IMR-90 (cell line): ENCODE results near the gene FBXO41. TPM values are rescaled to one million over a fixed set of nuclear protein-coding genes. Genes with fewer than 3 reads are reported as not detected.

Experiments used
- ATAC-seq: fragments of 200-7000 bp; cut with Tn5 transposase; 2 replicates; pipeline ENCODE4 v1.9.1; 2020; ENCODE audit warnings: low read depth, mild to moderate bottlenecking, moderate library complexity
- BruUV-seq: library from RNA; stranded (reverse); fragments of 400-500 nt; replicated peaks from 2 replicates; lab custom pipeline; 2021; lab: Mats Ljungman, UMichigan
- CTCF ChIA-PET: fragments of 300-600 bp; formaldehyde crosslinking; extraction: SDS; loops from one replicate; lab custom pipeline; 2021; ENCODE audit warnings: antibody characterized with exemption; lab: Yijun Ruan, JAX
- POLR2A ChIA-PET: fragments of 300-600 bp; sonication (Branson Sonifier 250); formaldehyde crosslinking; loops from one replicate; lab custom pipeline; 2022; ENCODE audit warnings: antibody characterized with exemption; ENCODE audit not compliant: unreplicated experiment; lab: Charles Lee
- DNase-seq: peaks from one replicate; pipeline ENCODE4 v3.0.0; 2013
- H2AFZ ChIP-seq: replicated peaks from 2 replicates; pipeline ENCODE3; 2013; ENCODE audit warnings: low read length, mild to moderate bottlenecking; ENCODE audit not compliant: poor library complexity
- H2AK5ac ChIP-seq: 2 replicates; pipeline ENCODE4 v1.6.1; 2013; ENCODE audit warnings: low read depth, low read length, inconsistent platforms
- H2AK9ac ChIP-seq: replicated peaks from 2 replicates; pipeline ENCODE3; 2013; ENCODE audit warnings: mild to moderate bottlenecking, low read depth, low read length, moderate library complexity; ENCODE audit not compliant: poor library complexity
- H2BK120ac ChIP-seq: 2 replicates; pipeline ENCODE4 v1.6.1; 2013; ENCODE audit warnings: low read depth, low read length, inconsistent platforms
- H2BK15ac ChIP-seq: 3 replicates; pipeline ENCODE4 v1.6.1; 2013; ENCODE audit warnings: low read depth, low read length, inconsistent platforms
- H2BK20ac ChIP-seq: 2 replicates; pipeline ENCODE4 v1.6.1; 2013; ENCODE audit warnings: low read depth, mild to moderate bottlenecking, inconsistent platforms, low read length, moderate library complexity
- H2BK5ac ChIP-seq: 2 replicates; pipeline ENCODE4 v1.6.1; 2013; ENCODE audit warnings: mild to moderate bottlenecking, low read depth, low read length, inconsistent platforms; ENCODE audit not compliant: poor library complexity, severe bottlenecking
- H3K14ac ChIP-seq: replicated peaks from 2 replicates; pipeline ENCODE4 v1.6.1; 2013; ENCODE audit warnings: low read depth, low read length, inconsistent platforms
- H3K18ac ChIP-seq: 2 replicates; pipeline ENCODE4 v1.6.1; 2013; ENCODE audit warnings: low read depth, low read length, control low read depth
- H3K23ac ChIP-seq: 2 replicates; pipeline ENCODE4 v1.6.1; 2013; ENCODE audit warnings: low read depth, low read length, inconsistent platforms
- H3K27ac ChIP-seq: 2 replicates; pipeline ENCODE4 v1.5.1; 2013; ENCODE audit warnings: mild to moderate bottlenecking, control low read depth, low read length; ENCODE audit not compliant: insufficient read depth
- H3K27me3 ChIP-seq: 2 replicates; pipeline ENCODE4 v1.6.1; 2013; ENCODE audit warnings: low read length; ENCODE audit not compliant: control insufficient read depth, insufficient read depth
- H3K36me3 ChIP-seq: 2 replicates; pipeline ENCODE4 v1.6.1; 2013; ENCODE audit warnings: low read length, mixed read lengths; ENCODE audit not compliant: control insufficient read depth, insufficient read depth
- H3K4ac ChIP-seq: 2 replicates; pipeline ENCODE4 v1.6.1; 2013; ENCODE audit warnings: low read depth, low read length, inconsistent platforms
- H3K4me1 ChIP-seq: 2 replicates; pipeline ENCODE4 v1.6.1; 2013; ENCODE audit warnings: low read length, mixed read lengths; ENCODE audit not compliant: control insufficient read depth, insufficient read depth
- H3K4me2 ChIP-seq: 2 replicates; pipeline ENCODE4 v1.6.1; 2013; ENCODE audit warnings: low read depth, mild to moderate bottlenecking, control low read depth, low read length, moderate library complexity
- H3K4me3 ChIP-seq: 2 replicates; pipeline ENCODE4 v1.5.1; 2013; ENCODE audit warnings: low read depth, mild to moderate bottlenecking, control low read depth, low read length, moderate library complexity; ENCODE audit not compliant: insufficient read depth
- H3K56ac ChIP-seq: 2 replicates; pipeline ENCODE4 v1.6.1; 2013; ENCODE audit warnings: low read length, inconsistent platforms; ENCODE audit not compliant: insufficient read depth; ENCODE audit errors: extremely low read depth
- H3K79me1 ChIP-seq, 2 experiments: 2 replicates each; pipeline ENCODE4 v1.6.1; 2013; ENCODE audit warnings: low read length in 2 of 2, inconsistent platforms in 1 of 2, low read depth in 1 of 2
- H3K9ac ChIP-seq: 2 replicates; pipeline ENCODE4 v1.6.1; 2013; ENCODE audit warnings: low read depth, low read length, control low read depth
- H3K9me1 ChIP-seq: 2 replicates; pipeline ENCODE4 v1.6.1; 2013; ENCODE audit warnings: low read length, inconsistent platforms; ENCODE audit not compliant: insufficient read depth
- H3K9me3 ChIP-seq: 2 replicates; pipeline ENCODE4 v1.6.1; 2013; ENCODE audit warnings: low read length; ENCODE audit not compliant: control insufficient read depth, insufficient read depth
- H4K20me1 ChIP-seq: 2 replicates; pipeline ENCODE4 v1.6.1; 2013; ENCODE audit warnings: low read length, inconsistent platforms; ENCODE audit not compliant: insufficient read depth
- H4K5ac ChIP-seq: 2 replicates; pipeline ENCODE4 v1.6.1; 2013; ENCODE audit warnings: mild to moderate bottlenecking, low read depth, low read length, control low read depth
- H4K8ac ChIP-seq, 2 experiments: 2 replicates each; pipeline ENCODE4 v1.6.1; 2013; ENCODE audit warnings: low read depth in 2 of 2, low read length in 2 of 2, control low read depth in 1 of 2, inconsistent platforms in 1 of 2
- H4K91ac ChIP-seq: 2 replicates; pipeline ENCODE4 v1.6.1; 2013; ENCODE audit warnings: low read depth, low read length, inconsistent platforms; ENCODE audit not compliant: insufficient read depth
- CEBPB ChIP-seq: IDR thresholded peaks from 2 replicates; pipeline ENCODE4 v1.6.1; 2012; ENCODE audit warnings: low read depth, low read length, improper control_type of control experiment
- CHD1 ChIP-seq: IDR thresholded peaks from 2 replicates; pipeline ENCODE4 v1.6.1; 2012; ENCODE audit warnings: low read depth, low read length, improper control_type of control experiment
- ELK1 ChIP-seq: fragments of 150-350 bp; IDR thresholded peaks from 2 replicates; pipeline ENCODE4 v1.6.1; 2016; ENCODE audit warnings: low read depth, mild to moderate bottlenecking, low read length, moderate library complexity, borderline replicate concordance
- FOS ChIP-seq: fragments of 150-350 bp; IDR thresholded peaks from 2 replicates; pipeline ENCODE4 v1.6.1; 2016; ENCODE audit warnings: low read depth, low read length
- MXI1 ChIP-seq: IDR thresholded peaks from 2 replicates; pipeline ENCODE4 v1.6.1; 2012; ENCODE audit warnings: low read depth, mild to moderate bottlenecking, low read length, moderate library complexity, borderline replicate concordance
- WGBS, 2 experiments: methylation state at CpG; one replicate each; pipeline versions ENCODE4 v1.1.5 to v1.1.7; 2013; ENCODE audit warnings: missing lambda C conversion rate in 2 of 2; ENCODE audit not compliant: insufficient read length in 1 of 2; ENCODE audit errors: extremely low coverage in 2 of 2; 5-methylcytosine and 5-hydroxymethylcytosine counted together
- dilution Hi-C: fragments of 300-500 bp; cut with HindIII; formaldehyde crosslinking; loops from one replicate; pipeline ENCODE4 v1.14.3; 2018; ENCODE audit warnings: low sequenced_read_pairs; ENCODE audit not compliant: unreplicated experiment
- in situ Hi-C: fragments of 300-500 bp; cut with MboI; formaldehyde crosslinking; loops from 3 replicates; pipeline ENCODE4 v1.14.3; 2019; ENCODE audit warnings: low sequenced_read_pairs, inconsistent platforms, mixed read lengths
- intact Hi-C: fragments of 100-400 bp; cut with micrococcal nuclease; formaldehyde crosslinking; loops from 2 replicates; pipeline ENCODE4 v1.10.0; 2022
- polyA plus RNA-seq, 3 experiments: library from polyadenylated mRNA; depleted of rRNA; stranded (reverse); fragments of >200 nt; gene quantifications; 2 replicates each; pipeline ENCODE4 v1.2.3, GENCODE V29; 2012; ENCODE audit warnings: low replicate concordance in 1 of 3
- total RNA-seq: library from RNA; depleted of rRNA; stranded (reverse); fragments of >200 nt; gene quantifications from 2 replicates; pipeline ENCODE4 v1.2.3, GENCODE V29; 2012

Gene FBXO41
- total and polyA plus RNA-seq, 2 of the 4 experiments (the other 2 are of a cell fraction): 0.54 to 3.7 TPM

GRCh38 chr2:73259704-73260337, 24.5 kb downstream of the FBXO41 start:
- Histone ChIP-seq H3K4me3 (no peak overlapping the region), H3K79me1 (no peaks in the 10 kb centered on the region), H2BK20ac (no peak overlapping the region), H4K5ac (no peak overlapping the region), H3K27ac (no peak overlapping the region), H3K23ac (no peak overlapping the region), H4K91ac (no peak overlapping the region), H3K9ac (no peak overlapping the region), H3K4me1 (no peaks in the 10 kb centered on the region), H3K36me3 (peaks cover 8% of the 10 kb centered on the region), H2BK120ac (no peak overlapping the region), H4K8ac (no peak overlapping the region), H2BK5ac (no peak overlapping the region), H2BK15ac (no peak overlapping the region), H3K4me2 (no peak overlapping the region), H3K56ac (no peak overlapping the region), H2AK5ac (no peak overlapping the region), H2AFZ (peak overlapping the region; percentile 62), H3K18ac (no peak overlapping the region), H2AK9ac (no peak overlapping the region), H3K27me3 (no peaks in the 10 kb centered on the region), H3K4ac (no peak overlapping the region), H3K9me1 (peaks cover 6% of the 10 kb centered on the region; the same call in 1 of the 2 replicates), H3K14ac (no peak overlapping the region), H3K9me3 (no peaks in the 10 kb centered on the region), H4K20me1 (peaks cover 8% of the 10 kb centered on the region)
- DNase-seq (no peak), ATAC-seq (no peak)
- intact Hi-C loops: loop anchor here (5.0 kb wide), 1 partner anchor 98 kb away; no protein-coding TSS in a partner anchor
- dilution Hi-C loops: no loop called here
- no TSS peak for BruUV-seq
- no peak for TF ChIP-seq CEBPB
- TF ChIP-seq MXI1: no peak
- TF ChIP-seq ELK1: no peak
- TF ChIP-seq CHD1: no peak
- no peak for TF ChIP-seq FOS
- 90% methylated on average over 2 of the region's 4 CpGs; no CpG with 5 or more reads in 1 of the 2 experiments for WGBS, 2 experiments
- ChIA-PET CTCF (interaction anchor here (0.7 kb wide), 1 partner anchor 10 kb away, joined by 4 read pairs; no protein-coding TSS in a partner anchor), POLR2A (no interaction called here)
- in situ Hi-C loops: no loop called here
